Fibroblast of lung (primary cell): ENCODE measurements around the gene SH3PXD2A.

Experiments
- CTCF ChIP-seq, 2 donors: IDR thresholded peaks in 1 of 2; conservative IDR thresholded peaks in 1 of 2; 1 replicate in 1 of 2; 2 replicates in 1 of 2; pipeline ENCODE4 v1.5.1; 2011 to 2012; ENCODE audit warnings: low read length in 2 of 2, control low read depth in 1 of 2, inconsistent platforms in 1 of 2, low read depth in 1 of 2, mild to moderate bottlenecking in 1 of 2
- EZH2 ChIP-seq: IDR thresholded peaks from 2 replicates; pipeline ENCODE4 v1.5.1; 2012; ENCODE audit warnings: low read length, control low read depth, mild to moderate bottlenecking; ENCODE audit errors: missing control alignments

- TF ChIP-seq CTCF (conservative IDR thresholded peaks at IDR 0.05 in 1 of 2, IDR thresholded peaks at IDR 0.05 in 1 of 2; ENCODE audit: low read depth in 1 of 2, low read length in 2 of 2) (no peak), EZH2 (no peak)
These were observed 279.3 kb downstream of the SH3PXD2A start for GRCh38 chr10:103576076-103576471.
